SKM-1 (cell line): ENCODE data around the gene FCGR3B.
"Not testable (repeated sequence)": the region's sequence is repeated elsewhere in the genome, so short reads cannot be mapped to it uniquely, and the experiment has no call there.

Experiments
- DNase-seq: peaks from one replicate; lab custom pipeline; 2025; ENCODE audit not compliant: unreplicated experiment; lab: John Stamatoyannopoulos, UW

Gene FCGR3B

DNA sequence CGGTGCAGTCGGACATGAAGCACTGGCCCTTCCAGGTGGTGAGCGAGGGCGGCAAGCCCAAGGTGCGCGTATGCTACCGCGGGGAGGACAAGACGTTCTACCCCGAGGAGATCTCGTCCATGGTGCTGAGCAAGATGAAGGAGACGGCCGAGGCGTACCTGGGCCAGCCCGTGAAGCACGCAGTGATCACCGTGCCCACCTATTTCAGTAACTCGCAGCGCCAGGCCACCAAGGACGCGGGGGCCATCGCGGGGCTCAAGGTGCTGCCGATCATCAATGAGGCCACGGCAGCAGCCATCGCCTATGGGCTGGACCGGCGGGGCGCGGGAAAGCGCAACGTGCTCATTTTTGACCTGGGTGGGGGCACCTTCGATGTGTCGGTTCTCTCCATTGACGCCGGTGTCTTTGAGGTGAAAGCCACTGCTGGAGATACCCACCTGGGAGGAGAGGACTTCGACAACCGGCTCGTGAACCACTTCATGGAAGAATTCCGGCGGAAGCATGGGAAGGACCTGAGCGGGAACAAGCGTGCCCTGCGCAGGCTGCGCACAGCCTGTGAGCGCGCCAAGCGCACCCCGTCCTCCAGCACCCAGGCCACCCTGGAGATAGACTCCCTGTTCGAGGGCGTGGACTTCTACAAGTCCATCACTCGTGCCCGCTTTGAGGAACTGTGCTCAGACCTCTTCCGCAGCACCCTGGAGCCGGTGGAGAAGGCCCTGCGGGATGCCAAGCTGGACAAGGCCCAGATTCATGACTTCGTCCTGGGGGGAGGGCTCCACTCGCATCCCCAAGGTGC lies 24.2 kb downstream of the FCGR3B start:
- DNase-seq = not testable (repeated sequence)

DNA sequence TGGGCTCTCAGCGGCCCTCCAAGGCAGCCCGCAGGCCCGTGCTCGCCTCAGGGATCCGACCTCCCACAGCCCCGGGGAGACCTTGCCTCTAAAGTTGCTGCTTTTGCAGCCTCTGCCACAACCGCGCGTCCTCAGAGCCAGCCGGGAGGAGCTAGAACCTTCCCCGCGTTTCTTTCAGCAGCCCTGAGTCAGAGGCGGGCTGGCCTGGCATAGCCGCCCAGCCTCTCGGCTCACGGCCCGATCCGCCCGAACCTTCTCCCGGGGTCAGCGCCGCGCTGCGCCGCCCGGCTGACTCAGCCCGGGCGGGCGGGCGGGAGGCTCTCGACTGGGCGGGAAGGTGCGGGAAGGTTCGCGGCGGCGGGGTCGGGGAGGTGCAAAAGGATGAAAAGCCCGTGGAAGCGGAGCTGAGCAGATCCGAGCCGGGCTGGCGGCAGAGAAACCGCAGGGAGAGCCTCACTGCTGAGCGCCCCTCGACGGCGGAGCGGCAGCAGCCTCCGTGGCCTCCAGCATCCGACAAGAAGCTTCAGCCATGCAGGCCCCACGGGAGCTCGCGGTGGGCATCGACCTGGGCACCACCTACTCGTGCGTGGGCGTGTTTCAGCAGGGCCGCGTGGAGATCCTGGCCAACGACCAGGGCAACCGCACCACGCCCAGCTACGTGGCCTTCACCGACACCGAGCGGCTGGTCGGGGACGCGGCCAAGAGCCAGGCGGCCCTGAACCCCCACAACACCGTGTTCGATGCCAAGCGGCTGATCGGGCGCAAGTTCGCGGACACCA lies 25.0 kb downstream of the FCGR3B start:
- DNase-seq = not testable (repeated sequence)

DNA sequence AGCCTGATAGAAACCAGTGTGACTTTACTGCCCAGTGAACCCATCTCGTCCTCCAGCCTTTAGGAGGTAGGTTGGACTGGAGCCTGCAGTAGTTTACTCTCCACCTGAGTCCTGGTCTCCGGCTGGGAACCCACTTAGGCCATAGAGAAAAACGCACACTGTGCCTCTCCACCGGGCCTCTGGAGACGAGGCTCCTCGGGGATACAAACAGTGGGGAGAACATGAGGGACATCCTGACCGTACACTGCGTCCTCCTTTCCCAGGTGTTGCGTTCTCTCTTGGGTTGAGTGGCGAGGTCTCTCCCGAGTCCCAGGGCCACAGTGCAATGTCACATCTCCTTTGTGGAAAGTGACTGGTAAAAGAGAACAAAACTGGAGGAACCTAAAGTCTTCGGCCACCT lies 26.0 kb downstream of the FCGR3B start:
- DNase-seq = not testable (repeated sequence)

DNA sequence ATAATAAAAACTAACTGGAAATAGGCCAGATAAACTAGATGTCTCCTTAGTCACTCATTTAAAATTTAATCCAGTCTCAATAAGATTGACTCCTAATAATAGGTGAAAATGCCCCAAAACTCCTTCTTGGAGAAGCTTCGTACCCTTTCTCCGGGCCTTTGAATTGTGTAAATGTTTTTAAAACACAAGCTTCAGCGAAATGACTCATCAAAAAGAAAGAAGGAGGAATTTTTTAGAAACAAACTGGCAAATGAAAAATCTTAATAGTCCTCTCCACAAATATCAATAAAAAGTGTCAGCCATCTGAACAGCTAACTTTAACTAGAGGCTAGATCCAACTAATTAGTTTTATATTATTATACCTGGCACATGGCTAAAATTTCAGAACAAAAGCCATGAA lies 33.9 kb downstream of the FCGR3B start:
- not testable (repeated sequence) for DNase-seq

DNA sequence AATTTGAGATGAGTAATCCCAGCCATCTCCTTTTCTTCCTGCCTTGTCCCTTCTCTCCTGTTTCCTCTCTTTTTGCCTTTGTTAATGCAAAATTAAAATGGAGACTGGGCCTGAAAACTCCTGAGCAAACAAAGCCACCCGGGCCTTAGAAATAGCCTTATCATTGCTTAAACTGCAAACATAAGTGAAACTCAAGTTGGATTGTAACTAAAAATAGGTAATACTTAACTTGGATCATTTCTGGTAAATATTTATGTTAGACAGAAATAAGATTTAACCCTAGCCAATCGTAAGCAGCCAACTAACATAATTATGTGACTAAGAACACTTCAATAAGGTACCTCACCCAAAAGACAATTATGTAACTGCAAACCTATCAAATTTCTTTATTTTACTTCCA lies 35.4 kb downstream of the FCGR3B start:
- DNase-seq = not testable (repeated sequence)

DNA sequence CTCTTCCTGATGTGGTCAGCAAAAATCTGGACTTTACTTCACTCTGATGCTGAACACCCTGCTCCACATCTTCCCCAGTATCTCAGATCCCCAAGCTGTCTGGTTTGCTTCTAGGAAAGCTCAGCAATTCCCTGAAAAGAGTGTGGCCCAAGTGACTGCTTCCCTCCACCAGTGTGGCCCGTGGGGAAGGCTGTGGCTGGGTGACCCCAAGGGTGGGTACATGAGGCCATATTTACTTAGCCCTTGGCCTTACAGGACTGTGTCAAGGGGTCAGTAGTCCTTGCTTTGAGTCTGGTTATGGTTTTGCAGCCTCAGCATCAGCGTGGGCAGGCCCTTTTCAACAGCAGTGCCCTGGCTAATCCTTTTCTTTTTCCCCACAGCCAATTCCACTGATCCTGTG lies 35.8 kb downstream of the FCGR3B start:
- not testable (repeated sequence) for DNase-seq

DNA sequence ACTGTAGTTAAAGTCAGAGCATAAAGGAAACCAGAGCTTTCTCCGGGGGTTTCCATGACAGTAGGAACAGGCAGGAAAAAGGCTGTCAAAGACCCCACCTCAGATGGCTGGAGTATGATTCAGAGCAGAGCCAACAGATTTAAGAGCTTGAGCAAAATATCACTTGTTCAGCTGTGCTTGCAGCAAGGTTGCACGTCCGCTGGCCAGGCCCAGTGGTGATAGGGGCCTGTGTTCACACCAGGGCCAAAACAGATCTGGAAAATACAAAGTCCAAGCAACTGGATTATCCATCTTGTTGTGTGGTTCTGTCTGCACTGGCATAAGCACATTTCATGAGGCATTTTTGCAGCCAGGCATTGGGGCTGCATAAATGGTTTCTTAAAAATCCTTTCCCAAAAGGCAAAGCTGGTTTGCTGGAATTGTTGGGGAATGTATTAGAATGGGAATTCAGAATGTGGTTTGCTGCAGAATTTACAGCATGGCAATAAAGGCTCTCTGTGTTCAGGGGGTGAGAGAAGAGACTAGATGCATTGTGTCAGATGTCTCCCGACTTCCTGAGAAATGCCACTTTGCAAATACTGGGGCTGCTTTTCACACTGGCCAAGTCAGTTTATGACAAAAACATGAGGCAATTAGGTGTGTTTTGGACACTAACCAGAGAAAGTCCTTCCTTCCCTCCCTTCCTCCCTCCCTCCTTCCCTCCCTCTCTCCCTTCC lies 36.5 kb downstream of the FCGR3B start:
- not testable (repeated sequence) for DNase-seq

DNA sequence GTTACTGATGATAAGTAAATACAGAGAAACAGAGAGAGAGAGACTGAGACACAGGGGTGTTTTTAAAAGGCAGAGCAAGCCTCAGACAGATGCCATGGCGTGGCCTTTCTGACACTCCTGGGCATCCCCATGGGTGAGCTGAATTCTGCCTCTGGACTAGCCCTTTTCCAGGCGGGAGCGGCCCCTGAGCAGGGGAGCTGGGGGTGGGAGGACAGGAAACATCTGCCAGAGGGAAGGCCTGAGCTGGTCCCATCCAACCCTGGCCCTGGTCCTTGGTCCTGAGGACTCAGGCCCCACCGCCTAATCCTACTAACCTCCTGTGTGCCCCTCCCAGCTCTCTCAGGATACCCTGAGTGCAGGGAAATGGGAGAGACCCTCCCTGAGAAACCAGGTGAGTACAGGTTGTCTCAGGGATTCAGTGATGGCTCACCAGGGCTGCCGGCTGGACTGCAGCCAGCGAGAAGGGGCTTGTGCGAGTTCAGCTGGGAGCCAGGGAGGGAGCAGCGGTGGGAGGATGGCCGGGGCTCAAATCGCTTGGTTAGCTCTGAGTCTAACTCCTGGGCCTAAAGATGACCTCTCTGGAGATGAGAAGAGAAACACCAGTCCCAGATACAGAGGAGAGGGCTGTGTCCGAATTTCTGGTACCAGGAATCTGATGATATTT lies 37.8 kb downstream of the FCGR3B start:
- not testable (repeated sequence) for DNase-seq

DNA sequence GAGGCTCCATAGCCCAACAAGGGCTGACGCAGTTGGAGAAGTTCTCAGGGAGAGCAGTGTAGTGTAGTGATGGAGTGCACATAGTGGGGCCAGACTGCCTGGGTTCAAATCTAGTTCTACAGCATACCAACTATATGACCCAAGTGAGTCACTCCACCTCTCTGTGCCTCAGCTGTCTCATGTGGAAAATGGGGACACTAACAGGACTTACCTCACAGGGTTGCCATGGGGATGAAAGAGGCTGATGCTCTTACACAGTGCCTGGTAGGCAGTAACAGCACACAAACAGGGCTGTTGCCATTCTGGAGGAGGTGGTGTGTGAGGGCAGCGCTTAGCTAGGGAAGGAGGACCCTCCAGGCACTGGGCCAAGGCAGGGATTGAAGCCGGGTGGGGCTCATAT lies 38.4 kb downstream of the FCGR3B start:
- DNase-seq = not testable (repeated sequence)

DNA sequence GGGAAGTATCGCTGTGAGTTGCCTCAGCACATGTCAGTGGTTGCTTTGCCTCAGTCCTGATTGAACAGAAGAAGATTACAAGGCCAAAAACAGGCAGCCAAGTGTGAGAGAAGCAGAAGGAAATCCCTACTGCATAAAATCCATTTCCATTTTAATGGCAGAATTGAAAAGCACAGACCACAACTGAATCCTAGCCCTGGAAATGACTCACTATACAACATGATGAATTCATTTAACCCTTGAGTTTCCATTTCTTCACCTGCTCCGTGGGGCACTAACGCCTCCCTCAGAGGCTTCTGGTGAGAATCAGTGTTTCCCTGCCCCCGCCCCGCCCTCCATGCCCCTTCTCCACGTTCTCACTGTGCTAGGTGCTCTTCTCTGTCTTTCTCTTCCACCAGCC lies 41.1 kb downstream of the FCGR3B start:
- not testable (repeated sequence) for DNase-seq

DNA sequence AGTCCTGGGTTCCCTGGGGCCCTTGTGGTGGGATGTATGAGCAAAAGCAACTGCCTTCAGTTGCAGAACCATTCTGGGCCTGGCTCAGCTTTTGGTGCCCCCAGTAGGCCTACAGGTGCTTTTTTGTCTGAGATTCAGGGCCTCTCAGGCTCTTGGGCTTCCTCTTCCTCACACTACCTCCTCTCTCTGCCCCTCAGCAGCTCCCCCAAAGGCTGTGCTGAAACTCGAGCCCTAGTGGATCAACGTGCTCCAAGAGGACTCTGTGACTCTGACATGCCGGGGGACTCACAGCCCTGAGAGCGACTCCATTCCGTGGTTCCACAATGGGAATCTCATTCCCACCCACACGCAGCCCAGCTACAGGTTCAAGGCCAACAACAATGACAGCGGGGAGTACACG lies 41.6 kb downstream of the FCGR3B start:
- DNase-seq = not testable (repeated sequence)

DNA sequence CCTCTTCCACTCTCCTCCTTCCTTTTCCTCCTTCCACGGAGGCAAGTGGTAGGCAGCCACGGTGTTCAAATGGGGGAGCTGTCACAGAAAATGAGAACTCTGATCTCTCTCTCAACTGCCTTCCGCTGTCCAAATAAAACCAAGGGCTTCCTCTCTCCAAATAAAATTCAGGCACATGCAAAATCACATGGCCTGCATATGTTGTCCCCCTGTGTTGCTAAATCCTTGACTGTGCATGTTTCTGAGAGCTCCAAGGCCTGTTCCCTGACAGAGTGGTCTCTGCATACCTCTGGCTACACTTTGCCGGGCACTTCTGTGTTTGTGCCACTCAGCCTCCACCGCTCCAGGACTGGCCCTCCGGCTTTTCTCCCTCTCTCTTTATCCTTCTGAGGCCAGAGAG lies 42.4 kb downstream of the FCGR3B start:
- not testable (repeated sequence) for DNase-seq

DNA sequence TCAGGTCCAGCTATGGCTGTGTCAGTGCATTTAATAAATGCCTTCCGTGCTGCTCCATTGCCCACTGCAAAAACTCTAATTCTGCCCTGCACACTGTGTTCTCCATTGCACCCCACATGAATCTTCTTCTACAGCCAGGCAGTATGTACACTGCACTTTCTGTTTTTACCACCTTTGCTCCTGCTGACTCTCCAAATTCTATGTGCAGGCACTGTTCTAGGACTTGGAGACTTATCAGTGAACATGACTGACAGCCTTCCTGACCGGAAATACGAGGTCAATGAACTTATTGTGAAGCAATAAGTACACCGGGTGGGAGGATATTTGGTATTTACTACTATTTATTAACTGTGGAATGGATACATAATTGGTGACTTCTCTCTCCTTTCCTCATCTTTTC lies 48.1 kb downstream of the FCGR3B start:
- not testable (repeated sequence) for DNase-seq

DNA sequence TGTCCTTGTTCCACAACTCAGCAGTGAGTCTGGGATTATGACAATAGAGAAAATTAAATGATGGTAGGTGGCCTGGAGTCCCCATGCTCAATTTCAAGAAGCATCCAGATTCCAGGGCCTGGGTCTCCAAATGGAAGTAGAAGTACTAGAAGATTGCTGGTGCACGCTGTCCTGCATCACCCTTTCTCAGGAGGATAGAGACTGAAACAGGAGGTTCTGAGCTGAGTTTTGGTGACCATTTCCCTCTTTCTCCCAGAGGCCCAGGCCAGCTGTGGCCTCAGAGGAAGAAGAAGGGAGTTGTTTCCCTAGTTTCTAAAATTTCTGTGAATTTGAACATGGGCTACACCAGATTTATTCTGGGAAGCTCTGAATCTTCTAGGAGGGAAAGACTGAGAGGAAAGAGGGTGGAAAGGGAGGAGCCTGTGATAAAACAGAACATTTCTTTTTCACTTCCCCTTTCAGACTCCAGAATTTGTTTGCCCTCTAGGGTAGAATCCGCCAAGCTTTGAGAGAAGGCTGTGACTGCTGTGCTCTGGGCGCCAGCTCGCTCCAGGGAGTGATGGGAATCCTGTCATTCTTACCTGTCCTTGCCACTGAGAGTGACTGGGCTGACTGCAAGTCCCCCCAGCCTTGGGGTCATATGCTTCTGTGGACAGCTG lies 50.0 kb downstream of the FCGR3B start:
- DNase-seq = not testable (repeated sequence)

DNA sequence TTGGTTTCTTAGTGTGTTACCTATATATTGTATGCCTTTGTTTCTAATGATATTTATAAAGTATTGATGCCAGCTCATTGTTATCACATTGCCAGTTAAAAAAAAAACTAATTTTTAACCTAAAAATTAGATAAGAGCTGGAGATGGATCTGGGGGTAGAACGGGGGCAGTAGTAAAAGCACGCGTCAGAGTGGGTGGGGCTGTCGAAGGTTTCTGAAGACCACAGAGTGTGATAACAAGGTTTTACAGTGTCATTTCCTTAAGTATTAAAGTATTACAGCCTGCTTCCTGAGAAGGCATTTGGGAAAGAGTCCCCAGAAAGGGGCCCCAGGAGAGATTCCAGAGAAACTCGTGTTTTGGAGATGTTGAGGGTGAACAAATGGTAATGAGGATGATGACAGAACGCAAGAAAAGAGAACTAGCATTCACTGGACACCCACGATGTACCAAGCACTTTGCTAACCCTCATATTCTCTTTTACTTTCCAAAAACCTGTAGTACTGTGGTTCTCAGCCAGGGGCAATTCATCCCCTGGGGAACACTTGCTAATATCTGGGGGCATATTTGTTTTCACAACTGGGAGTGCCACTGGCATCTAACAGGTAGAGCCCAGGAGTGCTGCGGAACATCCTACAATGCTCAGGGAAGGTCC lies 51.0 kb downstream of the FCGR3B start:
- DNase-seq = not testable (repeated sequence)

DNA sequence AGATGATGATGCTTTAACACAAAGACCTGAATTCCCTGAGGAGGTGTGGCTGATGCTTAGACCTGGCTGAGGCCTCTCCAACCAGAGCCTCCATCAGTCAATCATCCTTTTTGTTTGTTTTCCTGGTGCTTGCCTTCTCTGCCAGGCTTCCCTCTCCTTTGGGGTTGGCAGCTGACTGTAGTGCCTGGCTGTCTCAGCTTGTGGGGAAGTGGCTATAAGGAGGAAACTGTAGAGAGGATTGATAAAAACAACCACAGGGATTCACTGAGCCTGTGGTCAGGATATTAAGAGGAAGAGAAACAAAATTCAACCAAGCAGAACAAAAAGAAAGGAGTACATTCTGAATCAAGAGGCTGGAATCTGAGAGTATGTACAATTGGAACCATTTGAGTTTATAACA lies 54.3 kb downstream of the FCGR3B start:
- not testable (repeated sequence) for DNase-seq
